CD4-positive, alpha-beta T cell treated with Interleukin-1 beta for 1 hour (primary cell): ENCODE measurements around the gene KANSL3.
"Not testable (repeated sequence)": the region's sequence is repeated elsewhere in the genome, so short reads cannot be mapped to it uniquely, and the experiment has no call there.

ENCODE experiments used
- DNase-seq, 2 donors: peaks; one replicate each; pipeline ENCODE4 v3.0.0-alpha.2; 2020 to 2022

The KANSL3 gene

GRCh38 chr2:96654791-96655190 lies 16.7 kb upstream of the KANSL3 start:
- DNase-seq = not testable (repeated sequence)

DNA sequence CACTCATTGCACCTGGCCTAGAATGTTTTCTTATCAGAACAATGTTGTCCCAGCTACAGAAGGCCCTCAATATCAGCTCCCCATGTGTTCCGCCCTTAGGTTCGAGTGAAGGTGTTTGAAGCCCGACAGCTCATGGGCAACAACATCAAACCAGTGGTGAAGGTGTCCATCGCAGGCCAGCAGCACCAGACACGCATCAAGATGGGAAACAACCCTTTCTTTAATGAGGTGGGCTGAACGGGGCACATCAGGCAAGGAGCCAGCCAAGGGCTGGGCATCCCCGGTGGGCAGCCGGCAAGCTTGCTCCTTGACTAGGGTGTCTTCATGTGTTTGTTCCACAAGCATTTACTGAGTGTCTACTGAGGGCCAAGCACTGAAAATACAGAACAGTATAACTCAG lies 13.7 kb upstream of the KANSL3 start:
- DNase-seq = no peak

DNA sequence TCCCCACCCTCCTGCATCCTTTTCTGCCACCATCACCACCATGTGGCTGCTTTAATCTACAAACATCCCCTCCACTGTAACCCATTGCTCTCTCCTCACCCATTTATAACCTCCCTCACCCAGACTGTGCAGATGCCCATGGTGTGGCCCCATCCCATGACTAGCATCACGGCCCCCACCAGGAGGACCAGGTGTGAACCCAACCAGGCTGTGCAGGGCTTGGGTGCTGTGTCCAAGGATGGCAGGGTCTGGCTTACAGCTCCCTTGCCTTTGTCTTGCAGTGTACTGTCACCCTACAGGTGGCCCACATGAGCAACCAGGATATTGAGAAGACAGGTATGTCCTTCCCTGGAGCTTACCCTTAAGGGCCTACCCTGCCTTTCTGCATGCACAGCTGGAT lies 11.2 kb upstream of the KANSL3 start:
- no peak for DNase-seq

DNA sequence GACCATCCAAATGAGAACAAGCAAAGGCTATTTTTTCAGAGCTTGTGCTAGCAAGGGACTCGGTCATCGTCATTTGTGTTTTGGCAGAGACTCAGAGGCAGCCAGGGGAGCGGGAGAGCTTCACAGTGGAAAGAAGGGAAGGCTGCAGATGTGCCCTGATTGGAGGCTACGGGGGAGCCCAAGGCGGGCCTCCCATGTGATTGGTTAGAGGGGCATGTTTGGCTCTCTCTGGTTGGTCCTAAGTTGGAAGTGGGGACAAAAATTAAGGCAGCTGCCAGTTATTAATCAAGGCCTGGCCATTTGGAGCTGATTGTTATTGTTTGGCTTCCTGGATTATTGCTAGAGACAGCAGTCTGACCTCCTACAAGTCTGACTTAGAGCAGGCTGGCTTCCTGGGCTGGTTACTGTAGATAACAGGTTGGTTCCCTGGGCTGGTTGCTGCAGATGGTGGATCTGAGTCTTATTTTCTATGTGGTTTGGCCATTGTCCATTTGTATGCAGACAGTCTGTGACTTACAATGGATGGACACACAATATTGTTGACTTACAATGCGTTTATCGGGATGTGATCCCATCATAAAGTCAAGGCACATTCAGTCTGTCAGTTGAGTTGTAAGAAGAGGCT lies 10.3 kb upstream of the KANSL3 start:
- DNase-seq = no peak

GRCh38 chr2:96647681-96648080 lies 9.6 kb upstream of the KANSL3 start:
- no peak for DNase-seq

DNA sequence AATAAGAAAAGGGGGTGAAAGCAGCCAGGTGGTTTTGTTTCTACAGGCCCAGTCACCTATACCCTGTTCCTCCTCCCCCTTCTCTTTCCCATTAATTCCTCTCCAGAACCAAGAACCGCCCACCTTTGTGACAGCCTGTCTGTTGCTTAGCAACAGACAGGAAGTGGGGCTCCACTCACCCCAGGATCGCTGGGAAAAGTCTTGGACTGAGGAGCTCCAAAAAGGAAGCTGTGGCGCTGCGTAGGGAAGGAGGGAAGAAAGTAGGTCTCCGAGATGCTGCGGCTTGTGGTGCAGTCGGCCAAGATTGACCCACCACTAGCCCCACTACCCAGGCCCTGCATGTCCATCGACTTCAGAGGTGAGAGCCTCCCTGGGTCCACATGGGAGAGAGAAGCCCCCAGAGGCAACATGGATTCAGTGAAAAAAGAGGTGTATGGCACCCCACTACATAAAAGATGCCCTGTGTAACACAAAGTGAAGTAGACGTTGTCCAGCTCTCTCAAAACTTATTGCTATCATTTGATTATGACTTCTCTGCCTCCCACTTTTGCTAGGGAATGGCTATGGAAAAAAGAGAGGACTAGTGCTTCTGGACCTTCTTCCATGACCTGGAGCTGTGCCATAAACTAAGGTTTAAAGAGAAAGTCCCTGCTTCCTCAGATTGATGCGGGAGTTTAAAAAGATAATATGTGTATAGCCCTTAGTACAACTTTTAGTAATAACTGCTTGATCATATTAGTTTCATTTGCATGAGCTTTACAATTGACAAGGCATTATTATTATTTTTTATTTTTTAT lies 4.7 kb upstream of the KANSL3 start, which contains the start of gene FER1L5:
TSS of gene FER1L5 (plus strand) at position 201 of the 797 bp plus-strand sequence. CDS start at position 274, 73 bp downstream.
- no peak for DNase-seq

DNA sequence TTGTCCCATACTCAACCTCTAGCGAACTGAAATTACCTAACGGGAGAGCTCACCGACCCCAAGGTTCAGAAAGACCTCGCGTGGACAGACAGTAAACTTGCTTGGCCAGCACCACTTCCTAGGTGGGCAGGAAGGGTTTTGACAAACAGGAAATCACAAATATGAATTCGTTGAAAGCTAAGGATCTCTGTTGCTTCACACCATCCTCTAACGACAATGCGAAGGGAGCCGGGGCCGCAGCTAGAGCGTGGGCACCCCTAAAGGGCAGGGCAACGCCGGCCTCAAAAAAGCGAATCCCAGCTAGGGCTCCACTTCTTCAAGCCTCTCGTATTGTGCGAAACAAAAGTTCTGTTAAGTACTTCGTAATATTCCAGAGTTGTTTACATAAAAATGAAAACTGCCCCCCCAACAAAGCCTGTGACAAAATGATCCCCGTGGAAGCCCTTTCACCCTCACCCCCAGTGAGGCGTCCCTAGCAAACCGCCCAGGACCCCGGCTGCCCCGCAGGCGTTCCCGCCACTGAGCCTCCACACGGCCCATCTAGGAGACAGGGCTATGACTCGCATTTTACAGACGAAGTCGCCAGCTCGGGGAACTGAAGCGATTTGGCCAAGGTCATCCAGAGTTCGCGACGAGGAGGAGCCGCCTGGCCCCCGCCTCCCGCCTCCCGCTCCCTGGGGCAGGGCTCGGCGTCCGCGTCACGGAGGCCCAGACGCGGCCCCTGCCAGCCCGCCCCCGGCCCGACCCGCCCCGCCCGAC lies 548 bp downstream of the KANSL3 start:
- peak; percentile 84 to 89 for DNase-seq

- DNase-seq = no peak
Observed at GRCh38 chr2:96636551-96637171, 1.5 kb downstream of the KANSL3 start.

DNA sequence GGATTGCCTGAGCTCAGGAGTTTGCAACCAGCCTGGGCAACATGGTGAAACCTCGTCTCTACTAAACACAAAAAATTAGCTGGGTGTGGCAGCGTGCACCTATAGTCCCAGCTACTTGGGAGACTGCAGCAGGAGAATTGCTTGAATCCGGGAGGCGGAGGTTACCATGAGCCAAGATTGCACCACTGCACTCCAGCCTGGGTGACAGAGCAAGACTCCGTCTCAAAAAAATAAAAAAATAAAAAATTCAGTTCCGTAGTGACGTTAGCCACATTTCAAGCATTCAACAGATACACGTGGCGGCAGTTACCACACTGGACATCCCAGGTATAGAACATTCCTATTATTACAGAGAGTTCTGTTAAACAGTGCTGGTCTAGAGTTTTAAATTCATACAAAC lies 4.5 kb downstream of the KANSL3 start:
- no peak for DNase-seq

DNA sequence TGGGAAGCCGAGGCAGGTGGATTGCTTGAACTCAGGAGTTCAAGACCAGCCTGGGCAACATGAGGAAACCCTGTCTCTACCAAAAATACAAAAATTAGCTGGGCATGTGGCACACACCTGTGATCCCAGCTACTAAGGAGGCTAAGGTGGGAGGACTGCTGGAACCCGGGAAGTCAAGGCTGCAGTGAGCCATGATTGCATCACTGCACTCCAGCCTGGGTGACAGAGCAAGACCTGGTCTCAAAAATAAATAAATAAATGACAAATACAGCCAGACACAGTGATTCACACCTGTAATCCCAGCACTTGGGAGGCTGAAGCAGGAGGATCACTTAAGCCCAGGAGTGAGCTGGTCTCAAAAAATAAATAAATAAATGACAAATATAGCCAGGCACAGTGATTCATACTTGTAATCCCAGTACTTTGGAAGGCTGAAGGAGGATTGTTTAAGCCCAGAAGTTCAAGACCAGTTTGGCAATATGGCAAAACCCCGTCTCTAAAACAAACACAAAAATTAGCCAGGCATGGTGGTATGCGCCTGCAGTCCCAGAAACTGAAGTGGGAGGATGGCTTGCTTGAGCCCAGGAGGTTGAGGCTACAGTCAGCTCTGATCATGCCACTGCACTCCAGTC lies 6.2 kb downstream of the KANSL3 start:
- no peak for DNase-seq

GRCh38 chr2:96626553-96626942 lies 11.6 kb downstream of the KANSL3 start:
- no peak for DNase-seq

DNA sequence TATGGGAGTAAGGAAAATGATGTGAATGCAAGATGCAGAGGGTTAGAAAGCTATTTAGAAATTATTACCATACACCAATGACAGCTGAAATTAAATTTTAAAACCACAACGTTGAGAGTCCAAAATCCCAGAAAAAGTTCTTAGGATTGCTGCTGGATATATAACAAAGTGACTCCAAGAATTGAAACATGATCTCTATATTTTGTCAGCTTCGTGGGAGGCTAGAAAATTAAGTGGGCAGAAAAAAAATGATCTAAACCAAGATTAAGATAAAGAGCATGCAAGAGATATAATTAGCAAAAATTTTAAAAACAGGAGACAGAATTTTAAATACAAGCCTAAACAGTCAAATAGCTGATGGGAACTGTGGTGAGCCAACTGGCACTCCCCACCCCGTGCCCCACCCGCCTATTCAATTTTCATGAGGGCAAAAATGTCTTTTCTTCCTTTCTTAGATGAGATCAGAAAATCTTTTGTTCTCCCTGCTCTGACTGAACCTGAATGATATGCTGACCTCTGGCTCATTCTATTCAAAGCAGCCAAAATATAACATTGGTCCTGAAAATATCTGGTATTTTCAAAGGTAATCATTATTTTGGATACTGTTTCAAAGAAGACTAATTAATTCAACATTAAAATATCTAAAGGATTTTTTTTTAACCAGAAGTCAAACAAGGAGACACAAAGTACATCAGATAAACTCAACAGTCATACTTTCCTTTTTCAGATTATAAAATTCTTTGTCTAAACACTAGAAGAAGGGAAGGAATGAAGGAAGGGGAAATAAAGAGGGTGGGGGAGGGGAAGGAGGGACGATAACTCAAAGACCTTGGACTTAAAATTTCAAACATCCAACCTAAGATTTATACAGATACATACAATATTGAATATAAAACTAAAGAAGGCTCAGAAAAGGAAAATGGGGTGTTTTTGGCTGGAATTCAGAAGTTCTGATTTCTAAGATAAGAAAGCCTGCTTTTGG lies 12.2 kb downstream of the KANSL3 start:
- DNase-seq = no peak

DNA sequence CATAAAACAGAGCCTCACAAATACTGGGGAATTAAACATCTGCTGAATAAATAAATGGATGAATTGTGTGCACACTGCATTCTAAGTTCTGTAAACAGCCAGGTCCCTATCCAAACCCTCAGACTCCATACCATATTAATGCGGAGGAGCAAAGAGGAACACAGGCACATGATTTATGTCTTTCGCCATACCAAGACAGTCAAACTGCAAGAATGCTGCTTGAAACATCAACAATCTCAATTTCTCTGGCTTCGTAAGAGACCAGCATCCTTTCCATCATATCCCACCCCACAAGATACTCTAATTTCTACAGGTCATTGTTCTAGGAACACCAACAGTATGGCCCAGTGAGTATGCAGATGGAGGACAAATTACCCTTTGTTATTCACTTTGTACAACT lies 15.0 kb downstream of the KANSL3 start:
- DNase-seq = no peak

DNA sequence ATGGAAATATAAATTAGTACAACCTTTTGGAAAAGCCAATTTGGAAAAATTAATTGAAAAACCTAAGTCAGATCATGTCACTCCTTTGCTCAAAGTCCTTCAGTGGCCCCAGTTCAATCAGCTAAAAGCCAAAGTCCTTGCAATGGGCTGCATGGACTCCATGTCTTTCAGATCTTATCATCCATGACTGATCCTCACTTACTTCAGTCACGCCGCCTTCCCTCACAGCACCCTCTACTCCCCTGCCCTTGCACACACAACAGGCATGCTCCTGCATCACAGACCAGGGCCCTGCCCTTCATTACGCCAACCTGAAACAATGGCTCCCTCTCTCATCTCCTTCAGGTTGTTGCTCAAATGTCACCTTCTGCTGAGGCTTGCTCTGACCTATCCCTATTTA lies 15.6 kb downstream of the KANSL3 start:
- no peak for DNase-seq

GRCh38 chr2:96618596-96619283 lies 19.4 kb downstream of the KANSL3 start:
- DNase-seq = no peak

DNA sequence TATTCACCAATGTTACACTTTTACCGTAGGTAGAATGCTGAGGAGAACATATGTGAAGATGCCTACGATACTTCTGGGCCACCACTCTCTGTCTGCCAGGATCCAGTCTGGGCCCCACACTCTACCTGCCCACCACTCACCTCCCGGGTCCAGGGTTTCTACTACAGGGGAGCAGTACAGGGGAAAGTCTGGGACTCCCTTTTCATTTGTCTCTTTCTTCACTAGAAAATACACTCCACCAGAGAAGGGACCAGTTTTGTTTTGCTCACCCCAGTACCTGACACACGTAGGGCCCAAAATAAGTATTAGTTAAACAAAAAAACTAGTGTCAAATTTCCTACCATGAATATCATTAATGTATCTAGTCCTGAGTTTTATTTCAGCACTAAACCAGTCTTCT lies 21.1 kb downstream of the KANSL3 start:
- DNase-seq = no peak

DNA sequence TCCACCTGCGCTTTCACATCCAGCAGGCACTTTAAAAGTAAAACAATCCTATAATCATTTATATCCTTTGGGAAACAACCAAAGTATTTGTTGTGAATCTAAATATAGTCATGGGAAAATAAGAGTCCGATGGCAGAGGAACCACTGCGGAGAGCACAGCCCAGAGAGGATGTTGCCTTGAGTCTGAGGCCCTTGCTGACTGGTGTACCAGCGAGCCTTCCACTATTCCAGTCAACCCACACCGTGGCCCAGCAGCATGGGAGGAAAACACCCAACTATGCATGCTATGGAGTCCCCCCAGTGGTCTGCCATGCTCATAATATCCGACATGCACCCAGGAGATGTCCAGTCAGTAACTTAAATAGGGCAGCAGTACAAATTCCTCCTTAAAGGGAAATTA lies 21.6 kb downstream of the KANSL3 start:
- DNase-seq = no peak

GRCh38 chr2:96616128-96616527 lies 22.0 kb downstream of the KANSL3 start:
- no peak for DNase-seq

GRCh38 chr2:96608469-96609455 lies 29.4 kb downstream of the KANSL3 start:
- no peak for DNase-seq

GRCh38 chr2:96604104-96604503 lies 34.0 kb downstream of the KANSL3 start:
- DNase-seq = no peak
